ENCODE results near the gene MTPN.

The MTPN gene

GRCh38 chr7:135924302-135924701, 52.9 kb downstream of the MTPN start:
- DNase-seq (ENCODE audit: low spot score): no peak

DNA sequence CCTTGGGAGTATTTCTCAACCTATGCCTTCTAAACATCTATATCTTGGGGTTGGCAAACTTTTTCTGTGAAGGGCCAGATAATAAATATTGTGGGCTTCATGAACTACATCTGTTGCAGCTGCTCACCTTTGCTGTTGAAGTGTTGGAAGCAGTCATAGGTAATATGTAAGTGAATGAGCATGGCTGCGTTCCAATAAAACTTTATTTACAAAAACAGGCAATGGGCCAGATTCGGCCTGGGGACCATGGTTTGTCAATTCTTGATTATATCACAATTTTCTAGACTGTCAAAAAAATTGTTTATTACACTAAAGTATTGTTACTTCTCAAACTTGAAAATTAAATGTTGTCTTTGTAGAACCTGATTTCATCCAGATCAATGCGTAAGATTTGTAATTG, 54.9 kb downstream of the MTPN start:
- no peak for DNase-seq (ENCODE audit: low spot score)

GRCh38 chr7:135920478-135920877, 56.7 kb downstream of the MTPN start:
- DNase-seq (ENCODE audit: low spot score): no peak

GRCh38 chr7:135919071-135919841, 57.9 kb downstream of the MTPN start:
- DNase-seq (ENCODE audit: low spot score): no peak

GRCh38 chr7:135918134-135918533, 59.0 kb downstream of the MTPN start:
- DNase-seq (ENCODE audit: low spot score): no peak

- DNase-seq (ENCODE audit: low spot score): no peak
Observed at GRCh38 chr7:135917721-135918120, 59.4 kb downstream of the MTPN start.

GRCh38 chr7:135914346-135914745, 62.8 kb downstream of the MTPN start:
- DNase-seq (ENCODE audit: low spot score): no peak

DNA sequence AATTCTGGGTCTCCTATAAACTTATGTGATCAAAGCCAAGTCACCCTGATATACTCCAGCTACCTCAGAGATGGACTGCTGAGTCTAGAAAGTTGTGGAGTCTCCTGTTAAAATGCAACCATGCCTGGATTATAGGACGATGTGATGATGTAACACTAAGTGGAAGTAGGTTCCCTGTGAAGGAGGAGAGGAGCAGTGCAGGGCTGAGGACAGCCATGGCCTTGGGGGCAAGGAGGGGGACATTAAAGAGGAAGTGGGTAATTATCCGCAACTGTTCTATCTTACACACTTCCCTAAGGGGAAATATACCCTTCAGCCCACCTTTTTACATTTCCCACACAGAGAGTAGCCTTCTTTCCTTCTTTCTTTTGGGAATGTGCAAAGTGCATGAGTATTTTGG, 63.8 kb downstream of the MTPN start:
- DNase-seq (ENCODE audit: low spot score): no peak

- DNase-seq (ENCODE audit: low spot score): no peak
Observed at GRCh38 chr7:135911099-135911498, 66.1 kb downstream of the MTPN start.

DNA sequence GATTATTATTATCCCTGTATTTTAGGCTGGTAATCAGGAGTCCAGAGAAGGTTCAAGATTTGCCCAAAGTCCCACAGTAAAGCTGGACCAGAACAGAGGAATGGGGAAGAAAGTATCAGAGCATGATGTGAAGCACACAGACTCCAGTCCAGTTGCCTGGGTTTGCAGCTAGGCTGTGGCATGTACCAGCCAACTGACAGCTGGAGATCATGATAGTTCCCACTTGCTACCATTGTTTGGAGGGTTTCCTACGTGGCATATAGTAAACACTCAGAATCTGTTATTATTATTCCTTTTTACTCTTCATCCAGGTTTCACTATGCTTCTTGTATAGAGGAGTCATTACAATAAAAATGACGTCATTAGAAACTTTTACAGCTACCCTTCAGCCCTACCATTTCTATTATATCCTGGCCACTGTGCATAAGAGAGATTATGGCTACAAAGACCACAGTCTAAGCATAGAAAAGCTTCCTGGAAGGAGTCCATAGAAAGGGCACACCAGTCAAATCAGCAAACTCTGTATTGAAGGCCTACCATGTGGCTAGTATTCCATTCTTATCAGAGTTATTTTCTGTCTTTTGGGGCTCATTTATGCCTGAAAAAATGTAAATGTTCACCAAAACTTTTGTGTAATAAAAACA, 66.6 kb downstream of the MTPN start:
- no peak for DNase-seq (ENCODE audit: low spot score)

- no peak for DNase-seq (ENCODE audit: low spot score)
Observed at GRCh38 chr7:135905858-135906257, 71.3 kb downstream of the MTPN start.

DNA sequence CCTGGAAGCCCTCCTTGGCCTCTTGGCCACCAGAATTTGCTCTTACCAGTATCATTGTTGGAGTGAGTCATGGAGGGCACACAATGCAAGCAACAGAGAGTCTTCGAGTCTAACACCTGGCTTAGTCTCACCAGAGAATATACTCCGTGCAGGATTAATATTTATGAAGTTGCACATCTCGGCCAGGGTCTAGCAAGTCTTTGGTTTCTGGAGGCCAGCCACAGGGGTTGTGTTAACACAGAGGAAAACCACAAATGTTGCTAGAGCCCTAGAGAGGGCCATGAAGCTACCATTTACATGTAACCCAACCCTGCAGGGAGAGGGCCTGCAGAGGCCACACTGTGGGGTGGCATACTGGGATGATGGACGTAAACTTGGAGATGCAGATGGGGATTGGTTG, 71.8 kb downstream of the MTPN start:
- no peak for DNase-seq (ENCODE audit: low spot score)

DNA sequence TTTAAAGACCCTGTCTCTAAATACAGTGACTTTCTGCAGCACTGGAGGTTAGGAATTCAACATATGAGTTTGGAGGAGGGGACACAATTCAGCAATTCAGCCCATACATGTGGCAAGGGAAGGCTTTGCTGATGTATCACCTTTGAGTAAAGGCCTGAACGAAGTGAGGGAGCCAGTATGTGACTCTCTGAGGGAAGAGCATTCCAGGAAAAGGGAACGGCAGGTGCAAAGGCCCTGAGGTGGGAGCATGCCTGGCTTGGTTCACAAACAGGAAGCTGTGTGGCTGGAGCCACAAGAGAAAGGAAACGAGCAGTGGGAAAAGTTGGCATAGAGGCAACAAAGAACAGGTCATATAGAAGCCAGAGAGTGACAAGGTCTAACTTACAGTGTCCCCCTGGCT, 72.9 kb downstream of the MTPN start:
- DNase-seq (ENCODE audit: low spot score): no peak

DNA sequence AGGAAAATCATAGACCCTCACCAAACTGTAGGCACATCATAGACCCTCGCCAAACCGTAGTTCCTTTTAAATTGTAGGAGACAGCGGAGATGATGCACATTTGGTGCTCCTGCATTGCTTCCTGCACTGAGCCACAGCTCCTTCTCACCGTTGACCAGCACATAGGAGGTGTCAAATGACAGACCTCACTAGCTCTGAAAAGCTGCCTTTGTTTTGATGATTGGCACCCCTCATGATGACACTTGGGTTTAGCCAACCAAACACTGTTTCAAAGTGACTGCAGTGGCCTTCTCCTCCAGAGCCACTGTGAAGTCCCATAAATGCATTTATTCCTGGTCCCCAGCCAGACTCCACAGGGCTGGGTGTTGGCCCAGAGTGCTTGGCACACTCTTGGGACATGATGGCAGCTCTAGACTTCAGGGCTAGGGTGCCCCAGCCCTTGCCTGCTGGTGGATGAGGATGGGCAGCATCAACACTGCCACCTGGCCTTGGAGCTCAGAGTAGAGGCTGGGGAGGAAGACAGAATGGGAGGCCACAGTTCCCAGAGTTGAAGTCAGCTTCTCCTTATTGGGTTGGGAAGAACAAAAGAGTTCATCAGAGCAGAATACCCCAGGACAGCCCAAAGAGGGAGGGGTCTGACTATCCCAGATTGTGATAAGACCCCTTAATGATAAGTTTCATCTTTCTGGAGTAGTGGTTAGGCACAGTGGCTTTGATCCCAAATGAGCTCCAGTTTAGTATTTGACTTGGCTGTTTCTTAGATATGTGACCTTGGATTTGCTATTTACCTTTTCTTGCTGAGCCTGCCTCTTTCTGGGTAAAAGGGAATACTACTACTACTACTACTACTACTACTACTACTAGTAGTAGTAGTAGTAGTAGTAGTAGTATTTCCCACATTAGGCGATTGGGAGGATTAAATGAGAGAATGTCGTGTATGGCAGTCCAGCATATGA, 75.3 kb downstream of the MTPN start:
- no peak for DNase-seq (ENCODE audit: low spot score)

DNA sequence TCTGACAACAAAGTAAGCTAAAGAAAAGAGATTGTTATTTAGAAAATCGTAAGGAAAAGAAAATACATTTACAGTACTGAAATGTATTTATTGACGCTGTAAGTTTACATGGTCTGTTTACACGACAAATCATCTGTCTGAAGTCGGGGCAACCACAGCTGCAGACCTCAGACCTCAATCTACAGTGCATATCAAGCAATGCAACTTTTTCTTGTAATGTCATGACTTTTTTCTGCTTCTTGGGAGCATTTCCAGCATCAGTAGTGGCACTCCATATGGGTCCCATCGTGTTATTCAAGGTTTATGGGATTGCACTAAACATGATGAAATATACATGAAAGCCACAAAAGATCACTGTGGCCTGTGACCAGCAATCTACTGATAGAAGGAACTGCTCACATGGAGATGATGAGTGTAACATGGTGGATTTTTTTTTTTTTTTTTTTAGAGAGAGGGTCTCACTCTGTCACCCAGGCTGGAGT, 77.1 kb downstream of the MTPN start:
- no peak for DNase-seq (ENCODE audit: low spot score)

DNA sequence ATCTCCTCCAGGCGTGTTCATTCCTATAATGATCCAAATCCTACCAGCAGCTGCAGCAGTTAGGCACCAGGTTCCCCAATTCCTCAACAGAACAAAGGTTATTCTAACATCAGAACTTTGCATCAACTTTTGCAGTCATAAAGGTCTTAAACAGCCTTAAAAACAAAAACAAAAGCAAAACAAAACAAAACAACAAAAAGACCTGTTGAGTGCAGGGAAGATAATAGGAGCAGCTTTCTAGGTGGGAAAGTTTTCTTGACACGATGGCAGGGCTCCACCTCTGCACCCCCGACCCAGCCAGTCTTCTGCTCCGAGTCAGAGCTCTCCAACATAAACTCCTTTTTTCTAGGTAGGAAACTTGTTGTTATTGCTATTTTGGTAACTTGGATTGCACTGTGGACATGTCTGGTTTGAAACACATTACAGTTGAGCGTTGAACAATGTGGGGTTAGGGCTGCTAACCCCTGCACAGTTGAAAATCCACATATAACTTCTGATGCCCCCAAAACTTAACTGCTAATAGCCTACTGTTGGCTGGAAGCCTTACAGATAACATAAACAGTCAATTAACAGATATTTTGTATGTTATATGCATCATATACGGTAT, 77.6 kb downstream of the MTPN start:
- DNase-seq (ENCODE audit: low spot score): no peak

DNA sequence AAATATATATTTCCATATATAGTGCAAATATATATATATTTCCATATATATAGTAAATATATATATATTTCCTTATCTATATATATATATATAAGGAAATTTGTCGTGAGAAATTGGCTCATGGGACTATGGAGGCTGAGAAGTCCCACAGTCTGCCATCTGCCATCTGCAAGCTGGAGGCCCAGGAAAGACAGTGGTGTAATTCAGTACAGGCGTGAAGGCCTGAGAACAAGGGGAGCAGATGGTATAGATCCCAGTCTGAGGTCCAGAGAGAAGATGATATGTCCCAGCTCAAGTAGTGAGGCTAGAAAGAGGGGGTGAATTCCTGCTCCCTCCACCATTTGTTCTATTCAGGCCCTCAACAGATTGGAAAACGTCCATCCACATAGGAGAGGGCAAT, 78.9 kb downstream of the MTPN start:
- DNase-seq (ENCODE audit: low spot score): no peak

GRCh38 chr7:135894816-135895215, 82.3 kb downstream of the MTPN start:
- no peak for DNase-seq (ENCODE audit: low spot score)

DNA sequence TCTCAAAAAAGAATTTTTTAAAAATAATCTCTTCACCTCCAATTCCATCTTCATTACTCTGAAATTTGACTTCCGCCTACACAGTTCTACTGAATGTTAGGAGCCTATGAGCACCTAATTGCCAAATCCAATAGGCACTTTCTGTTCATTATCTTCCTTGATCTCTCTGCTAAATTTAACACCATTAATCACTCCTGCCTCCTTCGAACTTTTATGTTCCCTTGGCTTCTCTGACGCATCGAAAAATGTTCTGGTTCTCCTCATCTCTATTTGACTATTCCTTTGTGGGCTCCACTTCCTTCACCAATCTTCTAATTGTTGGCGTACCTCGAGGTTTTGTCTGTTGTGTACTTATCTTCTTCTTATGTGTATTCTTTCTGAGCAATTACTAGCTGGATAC, 87.3 kb downstream of the MTPN start:
- DNase-seq (ENCODE audit: low spot score): no peak

DNA sequence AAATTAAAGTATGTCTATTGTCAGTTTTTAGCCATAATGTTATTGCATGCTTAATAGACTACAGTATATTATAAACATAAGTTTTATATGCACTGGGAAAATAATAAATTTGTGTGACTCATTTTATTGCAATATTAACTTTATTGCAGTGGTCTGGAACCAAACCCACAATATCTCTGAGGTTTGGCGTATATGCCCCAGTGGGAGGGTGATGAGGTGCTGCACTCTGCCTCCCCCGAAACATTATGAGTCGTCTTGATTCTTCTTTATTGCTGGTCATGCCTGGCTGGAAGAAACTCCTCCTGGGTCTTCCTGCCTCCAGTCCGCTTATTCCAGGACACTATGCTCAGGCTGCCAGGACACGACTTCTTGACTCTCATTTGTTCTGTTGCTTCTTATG, 88.4 kb downstream of the MTPN start:
- DNase-seq (ENCODE audit: low spot score): peak; percentile 38

- DNase-seq (ENCODE audit: low spot score): no peak
Observed at GRCh38 chr7:135886345-135887132, 90.6 kb downstream of the MTPN start.
